SU-DHL-6 (cell line): Measurements from ENCODE around the gene C5orf63.

ENCODE experiments used
- H2AFZ ChIP-seq: fragments of 200-600 bp; sonication (generic); 2 replicates; pipeline ENCODE4 v1.6.1; 2014; ENCODE audit warnings: low read depth, mild to moderate bottlenecking, moderate library complexity, mixed read lengths, antibody characterized with exemption, low read length; ENCODE audit not compliant: severe bottlenecking
- H3F3A ChIP-seq: fragments of 200-600 bp; shearing (Covaris generic); 2 replicates; pipeline ENCODE4 v1.6.0; 2016; ENCODE audit warnings: antibody characterized with exemption, mild to moderate bottlenecking; ENCODE audit not compliant: insufficient read depth
- H3K27ac ChIP-seq: fragments of 200-600 bp; sonication (generic); 2 replicates; pipeline ENCODE4 v1.5.1; 2016; ENCODE audit warnings: low read depth, mild to moderate bottlenecking, low read length, moderate library complexity, mixed read lengths
- H3K27me3 ChIP-seq: fragments of 200-600 bp; sonication (generic), shearing (Covaris generic); 2 replicates; pipeline ENCODE4 v1.6.0; 2014; ENCODE audit warnings: mild to moderate bottlenecking, low read length
- H3K36me3 ChIP-seq: fragments of 200-600 bp; sonication (generic); 2 replicates; pipeline ENCODE4 v1.6.1; 2014; ENCODE audit warnings: mild to moderate bottlenecking, low read length, mixed read lengths
- H3K4me2 ChIP-seq: fragments of 300-600, 200-600 bp; shearing (Covaris generic), sonication (generic); 2 replicates; pipeline ENCODE4 v1.6.0; 2014; ENCODE audit warnings: low read length, low read depth, mild to moderate bottlenecking; ENCODE audit not compliant: poor library complexity, severe bottlenecking
- H3K4me3 ChIP-seq: fragments of 200-600 bp; sonication (generic); 2 replicates; pipeline ENCODE4 v1.5.1; 2014; ENCODE audit warnings: antibody characterized with exemption, low read length, mild to moderate bottlenecking, mixed read lengths; ENCODE audit not compliant: insufficient read depth, poor library complexity, severe bottlenecking
- H3K79me2 ChIP-seq: fragments of 200-600 bp; sonication (generic); 2 replicates; pipeline ENCODE4 v1.6.1; 2014; ENCODE audit warnings: mild to moderate bottlenecking, low read length, moderate library complexity; ENCODE audit not compliant: insufficient read depth
- H3K9ac ChIP-seq: fragments of 200-600 bp; sonication (generic); 2 replicates; pipeline ENCODE4 v1.7.0; 2014; ENCODE audit warnings: mild to moderate bottlenecking, low read length
- H3K9me2 ChIP-seq: fragments of 200-600 bp; sonication (generic); replicated peaks from 2 replicates; pipeline ENCODE4 v1.6.1; 2014; ENCODE audit warnings: low read length; ENCODE audit not compliant: insufficient read depth
- H3K9me3 ChIP-seq: fragments of 200-600 bp; sonication (generic); 2 replicates; pipeline ENCODE4 v1.6.1; 2014; ENCODE audit warnings: low read length, mixed read lengths; ENCODE audit not compliant: insufficient read depth
- H4K20me1 ChIP-seq: fragments of 200-600 bp; sonication (generic); 2 replicates; pipeline ENCODE4 v1.6.1; 2014; ENCODE audit warnings: low read depth, mild to moderate bottlenecking, antibody characterized with exemption, low read length, moderate library complexity, mixed read lengths
- CTCF ChIP-seq: fragments of 200-600 bp; sonication (generic); IDR thresholded peaks from one replicate; pipeline ENCODE4 v1.5.1; 2017; ENCODE audit warnings: antibody characterized with exemption, mild to moderate bottlenecking, low read length, moderate library complexity; ENCODE audit not compliant: insufficient read depth, poor library complexity, severe bottlenecking
- EZH2phosphoT487 ChIP-seq: fragments of 200-600 bp; sonication (generic), shearing (Covaris generic); conservative IDR thresholded peaks from 2 replicates; pipeline ENCODE4 v1.6.1; 2018; ENCODE audit warnings: mild to moderate bottlenecking, antibody characterized with exemption, low read length, moderate library complexity, mixed read lengths

C5orf63 gene

GRCh38 chr5:127096328-127096993, 23.2 kb upstream of the C5orf63 start:
- no peaks in the 10 kb centered on the region for H3K9me3 ChIP-seq
- no peak overlapping the region for H2AFZ ChIP-seq
- no peak overlapping the region for H3K4me2 ChIP-seq
- no peaks in the 10 kb centered on the region for H3K36me3 ChIP-seq
- no peak overlapping the region for H3K9ac ChIP-seq
- H3F3A ChIP-seq: no peaks in the 10 kb centered on the region
- H3K9me2 ChIP-seq: no peaks in the 10 kb centered on the region
- no peaks in the 10 kb centered on the region for H3K27me3 ChIP-seq
- no peaks in the 10 kb centered on the region for H3K79me2 ChIP-seq
- no peak for TF ChIP-seq CTCF
- no peak for TF ChIP-seq EZH2phosphoT487
- H3K27ac ChIP-seq: no peak overlapping the region
- no peak overlapping the region for H3K4me3 ChIP-seq
- no peaks in the 10 kb centered on the region for H4K20me1 ChIP-seq

GRCh38 chr5:127094161-127094814, 21.0 kb upstream of the C5orf63 start:
- no peaks in the 10 kb centered on the region for H4K20me1 ChIP-seq
- H3K36me3 ChIP-seq: no peaks in the 10 kb centered on the region
- no peak overlapping the region for H3K9ac ChIP-seq
- no peaks in the 10 kb centered on the region for H3F3A ChIP-seq
- no peak overlapping the region for H3K4me2 ChIP-seq
- TF ChIP-seq CTCF (no peak), EZH2phosphoT487 (no peak)
- H3K79me2 ChIP-seq: no peaks in the 10 kb centered on the region
- no peak overlapping the region for H2AFZ ChIP-seq
- no peaks in the 10 kb centered on the region for H3K9me3 ChIP-seq
- no peak overlapping the region for H3K4me3 ChIP-seq
- H3K27me3 ChIP-seq: no peaks in the 10 kb centered on the region
- no peak overlapping the region for H3K27ac ChIP-seq
- H3K9me2 ChIP-seq: no peaks in the 10 kb centered on the region

- no peak overlapping the region for H3K4me3 ChIP-seq
- no peaks in the 10 kb centered on the region for H3K9me3 ChIP-seq
- no peak for TF ChIP-seq CTCF
- no peak for TF ChIP-seq EZH2phosphoT487
- no peaks in the 10 kb centered on the region for H4K20me1 ChIP-seq
- no peaks in the 10 kb centered on the region for H3K27me3 ChIP-seq
- no peak overlapping the region for H3K4me2 ChIP-seq
- H3K9ac ChIP-seq: no peak overlapping the region
- H2AFZ ChIP-seq: no peak overlapping the region
- no peaks in the 10 kb centered on the region for H3K9me2 ChIP-seq
- H3K27ac ChIP-seq: no peak overlapping the region
- no peaks in the 10 kb centered on the region for H3F3A ChIP-seq
- H3K36me3 ChIP-seq: no peaks in the 10 kb centered on the region
- no peaks in the 10 kb centered on the region for H3K79me2 ChIP-seq
Measured at GRCh38 chr5:127092690-127093089, 19.4 kb upstream of the C5orf63 start.
